Stomach (tissue), 9 donors: ENCODE results near the gene CYP2C18. TPM values are rescaled to one million over a fixed set of nuclear protein-coding genes. Genes with fewer than 3 reads are reported as not detected.

Source experiments
- DNase-seq, 2 donors: peaks; one replicate each; pipeline versions ENCODE4 v3.0.0 to v3.0.0-alpha.2; 2013 to 2019
- H3K27ac ChIP-seq, 5 donors: fragments of 200-600 bp in 4 of 5; sonication (generic) in 4 of 5; one replicate each; pipeline ENCODE4 v1.5.1; 2013 to 2019; ENCODE audit warnings: mild to moderate bottlenecking in 1 of 5, moderate library complexity in 1 of 5
- H3K27me3 ChIP-seq, 3 donors: fragments of 200-600 bp; sonication (generic); one replicate each; pipeline ENCODE4 v1.5.1; 2017 to 2019; ENCODE audit warnings: mixed run types in 1 of 3
- H3K36me3 ChIP-seq, 4 donors: fragments of 200-600 bp; sonication (generic); 1 replicate in 3 of 4; 2 replicates in 1 of 4; pipeline ENCODE4 v1.5.1; 2016 to 2019
- H3K4me1 ChIP-seq, 4 donors: fragments of 200-600 bp; sonication (generic); one replicate each; pipeline ENCODE4 v1.5.1; 2016 to 2019
- H3K4me3 ChIP-seq, 4 donors: fragments of 200-600 bp; sonication (generic) in 3 of 4; one replicate each; pipeline ENCODE4 v1.5.1; 2016 to 2019; ENCODE audit warnings: mild to moderate bottlenecking in 1 of 4
- H3K9me3 ChIP-seq, 4 donors: fragments of 200-600 bp; sonication (generic); one replicate each; pipeline ENCODE4 v1.5.1; 2016 to 2019
- CTCF ChIP-seq, 7 experiments: fragments of 450-650 bp in 4 of 7; fragments of 200-600 bp in 3 of 7; sonication (generic) in 3 of 7; IDR thresholded peaks; one replicate each; pipeline ENCODE4 v1.5.1; 2016 to 2019; ENCODE audit warnings: antibody characterized with exemption in 7 of 7, control low read depth in 2 of 7, mild to moderate bottlenecking in 1 of 7
- EP300 ChIP-seq: sonication (generic); formaldehyde crosslinking; IDR thresholded peaks from one replicate; pipeline ENCODE4 v1.6.1; 2017; ENCODE audit warnings: antibody characterized with exemption
- POLR2A ChIP-seq, 4 donors: fragments of 450-650 bp; IDR thresholded peaks; one replicate each; pipeline ENCODE4 v1.6.1; 2016; ENCODE audit warnings: antibody characterized with exemption in 4 of 4, control low read depth in 2 of 4, mild to moderate bottlenecking in 1 of 4, moderate library complexity in 1 of 4
- POLR2AphosphoS5 ChIP-seq, 3 donors: sonication (generic); formaldehyde crosslinking; IDR thresholded peaks; one replicate each; pipeline ENCODE4 v1.6.1; 2016; ENCODE audit warnings: antibody characterized with exemption in 3 of 3
- WGBS, 5 donors: extraction: QIAGEN DNeasy Blood & Tissue Kit in 3 of 5; methylation state at CpG; one replicate each; pipeline versions ENCODE4 v1.1.5 to v1.1.7; 2013 to 2018; 5-methylcytosine and 5-hydroxymethylcytosine counted together
- intact Hi-C: fragments of 100-400 bp; cut with DNase I; formaldehyde crosslinking; loops from one replicate; pipeline ENCODE4 v1.15.1; 2023; ENCODE audit warnings: low total_unique reads
- polyA plus RNA-seq, 3 donors: library from polyadenylated mRNA; stranded (reverse); fragments of 200-250 nt; gene quantifications; one replicate each; pipeline ENCODE4 v1.2.3, GENCODE V29; 2013
- total RNA-seq, 5 donors: library from RNA; depleted of rRNA; stranded (reverse); fragments of >200 nt; gene quantifications; one replicate each; pipeline versions ENCODE4 v1.1.0 to v1.2.3, GENCODE V29; 2014 to 2016
- donor health status: healthy with polysubstance abuse.
- donor health status: Bipolar disorder and iron deficiency.
- donor health status: healthy.

Gene CYP2C18
- total and polyA plus RNA-seq, 8 donors, result 3.6 to 66.8 (median 18.3) TPM

GRCh38 chr10:94706089-94706488 is 22.6 kb downstream of the CYP2C18 start:
- WGBS, 5 donors, result 89 to 100% (median 97%) methylated on average over 1 of the region's 1 CpG
- H3K9me3 ChIP-seq, result peaks cover 0 to 3% (median under 1%) of the 10 kb centered on the region in 4 donors
- TF ChIP-seq CTCF (IDR thresholded peaks at IDR 0.05), result no peak
- no peak for TF ChIP-seq EP300
- no peak for TF ChIP-seq POLR2A (IDR thresholded peaks at IDR 0.05)
- no peak for TF ChIP-seq POLR2AphosphoS5 (IDR thresholded peaks at IDR 0.05)
- H3K4me1 ChIP-seq, result no peaks in the 10 kb centered on the region
- H3K27ac ChIP-seq, result no peak overlapping the region
- DNase-seq, result no peak
- H3K27me3 ChIP-seq, result no peaks in the 10 kb centered on the region
- H3K4me3 ChIP-seq, result no peak overlapping the region
- peaks cover 0 to 3% (median 0%) of the 10 kb centered on the region in 4 donors for H3K36me3 ChIP-seq
- intact Hi-C loops, result no loop called here

GRCh38 chr10:94710578-94710977 is 27.0 kb downstream of the CYP2C18 start:
- no peak for TF ChIP-seq CTCF (IDR thresholded peaks at IDR 0.05)
- no peak for TF ChIP-seq POLR2AphosphoS5 (IDR thresholded peaks at IDR 0.05)
- no peak for TF ChIP-seq POLR2A (IDR thresholded peaks at IDR 0.05)
- no peak for TF ChIP-seq EP300
- Histone ChIP-seq H3K4me3 (no peak overlapping the region), H3K36me3 (no peaks in the 10 kb centered on the region), H3K27me3 (no peaks in the 10 kb centered on the region), H3K9me3 (peaks cover 0 to 4% (median 0%) of the 10 kb centered on the region in 4 donors), H3K4me1 (no peaks in the 10 kb centered on the region), H3K27ac (no peak overlapping the region)
- intact Hi-C loops, result no loop called here
- no peak for DNase-seq

GRCh38 chr10:94725871-94726270 is 42.3 kb downstream of the CYP2C18 start:
- no peak for TF ChIP-seq CTCF (IDR thresholded peaks at IDR 0.05)
- no peak for TF ChIP-seq POLR2A (IDR thresholded peaks at IDR 0.05)
- TF ChIP-seq EP300, result no peak
- peaks cover 0 to 5% (median 0%) of the 10 kb centered on the region in 4 donors for H3K36me3 ChIP-seq
- H3K4me3 ChIP-seq, result no peak overlapping the region
- no peaks in the 10 kb centered on the region for H3K4me1 ChIP-seq
- intact Hi-C loops, result no loop called here
- no peaks in the 10 kb centered on the region for H3K27me3 ChIP-seq
- no peak for DNase-seq
- no peak overlapping the region for H3K27ac ChIP-seq
- H3K9me3 ChIP-seq, result no peaks in the 10 kb centered on the region

GRCh38 chr10:94735197-94735596 is 51.7 kb downstream of the CYP2C18 start:
- Histone ChIP-seq H3K27me3 (no peaks in the 10 kb centered on the region), H3K4me3 (no peak overlapping the region), H3K27ac (no peak overlapping the region), H3K36me3 (no peaks in the 10 kb centered on the region), H3K4me1 (no peaks in the 10 kb centered on the region), H3K9me3 (peaks cover 0 to 10% (median 0%) of the 10 kb centered on the region in 4 donors)
- intact Hi-C loops, result no loop called here
- WGBS, 5 donors, result 79 to 89% (median 80%) methylated on average over 3 of the region's 3 CpGs
- no peak for TF ChIP-seq POLR2AphosphoS5 (IDR thresholded peaks at IDR 0.05)
- no peak for TF ChIP-seq POLR2A (IDR thresholded peaks at IDR 0.05)
- no peak for TF ChIP-seq CTCF (IDR thresholded peaks at IDR 0.05)
- no peak for DNase-seq
